GM12878 (cell line): ENCODE results near the gene PPP2R5D. TPM values are rescaled to one million over a fixed set of nuclear protein-coding genes. Genes with fewer than 3 reads are reported as not detected.

Experiments
- KDM1A ChIP-seq: fragments of 200-600 bp; sonication (generic); IDR thresholded peaks from 2 replicates; pipeline ENCODE4 v1.6.1; 2016; ENCODE audit warnings: borderline replicate concordance
- NR2C2 ChIP-seq: IDR thresholded peaks from 2 replicates; pipeline ENCODE4 v1.6.1; 2011; ENCODE audit warnings: borderline replicate concordance, low read depth; ENCODE audit not compliant: control insufficient read depth, insufficient read length
- PML ChIP-seq: IDR thresholded peaks from 2 replicates; pipeline ENCODE4 v1.6.1; 2012; ENCODE audit warnings: low read length, inconsistent platforms
- POLR2A ChIP-seq: IDR thresholded peaks from 2 replicates; pipeline ENCODE4 v1.6.1; 2011; ENCODE audit warnings: low read depth, mild to moderate bottlenecking, low read length
- RFX5 ChIP-seq: IDR thresholded peaks from 2 replicates; pipeline ENCODE4 v1.6.1; 2011; ENCODE audit warnings: low read depth, low read length, improper control_type of control experiment
- SMC3 ChIP-seq: IDR thresholded peaks from 2 replicates; pipeline ENCODE4 v1.6.1; 2011; ENCODE audit warnings: low read length, improper control_type of control experiment, borderline replicate concordance
- TCF7 ChIP-seq: IDR thresholded peaks from 2 replicates; pipeline ENCODE4 v1.6.1; 2014; ENCODE audit warnings: antibody characterized with exemption, borderline replicate concordance
- ZNF622 ChIP-seq: fragments of 450-650 bp; IDR thresholded peaks from 2 replicates; pipeline ENCODE4 v1.6.1; 2017; ENCODE audit warnings: mild to moderate bottlenecking, inconsistent platforms
- polyA plus RNA-seq, 11 experiments: library from polyadenylated mRNA; depleted of rRNA in 4 of 11; unstranded in 6 of 11; stranded (reverse) in 5 of 11; fragments of >200 nt; fragmentation: Nextera tagmentation in 4 of 11; fragmentation: Illumina TruSeq in 1 of 11; extraction: Ambion mirVana in 4 of 11; extraction: Trizol in 1 of 11; gene quantifications; 1 replicate in 1 of 11; 2 replicates in 10 of 11; pipeline versions ENCODE4 v1.2.1 to v1.2.3, GENCODE V29; 2011 to 2016; ENCODE audit warnings: inconsistent platforms in 2 of 11, missing spikeins in 2 of 11, low read depth in 1 of 11
- total RNA-seq, 4 experiments: library from RNA; depleted of rRNA in 3 of 4; stranded (reverse); fragments of >200 nt in 3 of 4; fragmentation: Illumina TruSeq in 1 of 4; extraction: Trizol in 1 of 4; gene quantifications; 2 replicates each; pipeline versions ENCODE4 v1.2.1 to v1.2.3, GENCODE V29; 2013 to 2021
- TF ChIP-seq, protein P1 (sequence below): fragments of 150-350 bp; IDR thresholded peaks from 2 replicates; pipeline ENCODE4 v1.6.1; 2016; ENCODE audit warnings: low read depth, low read length
- TF ChIP-seq, protein P2 (sequence below): IDR thresholded peaks from 2 replicates; pipeline ENCODE4 v1.6.1; 2012; ENCODE audit warnings: low read depth, low read length, improper control_type of control experiment
- TF ChIP-seq, protein P3 (sequence below): fragments of 450-650 bp; IDR thresholded peaks from 2 replicates; pipeline ENCODE4 v1.6.1; 2014; ENCODE audit warnings: mild to moderate bottlenecking
- TF ChIP-seq, protein P4 (sequence below): IDR thresholded peaks from 2 replicates; pipeline ENCODE4 v1.6.1; 2011; ENCODE audit warnings: borderline replicate concordance, low read depth, mild to moderate bottlenecking, moderate library complexity, low read length; ENCODE audit not compliant: insufficient read depth, poor library complexity, severe bottlenecking
- TF ChIP-seq, protein P5 (sequence below): IDR thresholded peaks from 2 replicates; pipeline ENCODE4 v1.6.1; 2012; ENCODE audit warnings: low read length, inconsistent platforms
- TF ChIP-seq, protein P6 (sequence below): fragments of 450-650 bp; IDR thresholded peaks from 2 replicates; pipeline ENCODE4 v1.6.1; 2017; ENCODE audit warnings: mild to moderate bottlenecking, moderate library complexity

Gene PPP2R5D
- total and polyA plus RNA-seq, 10 of the 15 experiments (the other 5 are each of a cell fraction or from before 2014, with no cell fraction given), result 1.5 to 59.0 (median 32.0) TPM

DNA sequence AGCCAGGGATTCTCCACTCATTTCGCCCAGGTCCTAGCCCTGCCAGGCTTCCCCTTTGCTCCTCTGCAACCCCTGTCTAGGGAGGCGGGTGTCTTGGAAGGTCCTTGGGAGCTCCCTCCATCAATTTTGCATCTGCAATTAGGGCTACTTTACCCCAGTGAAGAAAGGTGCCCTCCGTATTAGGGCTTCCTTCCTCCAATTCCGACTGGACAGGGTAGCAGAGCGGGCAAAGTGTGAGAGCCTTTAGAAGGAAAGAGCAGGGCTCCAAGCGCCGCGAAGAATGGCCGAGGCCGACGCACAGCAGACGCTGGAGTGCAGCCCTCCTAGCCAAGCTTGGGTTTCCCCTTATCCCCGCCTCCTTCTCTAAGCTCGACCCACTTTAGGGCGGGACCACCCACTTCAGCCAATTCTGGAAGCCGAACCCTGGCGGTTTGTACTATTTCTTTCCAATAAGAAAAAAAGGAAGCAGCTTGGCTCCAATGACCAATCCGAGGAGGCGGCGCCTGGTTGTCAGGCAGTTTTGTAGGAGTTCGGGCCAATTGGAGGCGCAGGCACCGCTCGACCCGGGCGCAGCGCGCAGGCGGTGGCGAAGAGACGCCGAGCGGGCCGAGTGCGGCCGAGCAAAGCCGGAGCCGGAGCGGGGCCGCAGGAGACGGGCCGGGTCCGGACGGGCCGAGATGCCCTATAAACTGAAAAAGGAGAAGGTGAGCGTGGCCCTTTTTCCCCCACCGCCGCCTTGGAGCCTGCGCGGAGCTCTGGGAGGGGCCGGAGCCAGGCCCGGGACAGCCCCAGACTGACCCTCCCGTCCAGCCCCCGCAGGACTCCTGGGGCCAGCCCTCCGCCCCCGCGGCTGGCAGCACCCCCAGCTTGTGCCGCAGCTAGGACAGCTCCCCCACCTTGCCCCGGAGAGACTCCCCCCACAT lies at the start of gene PPP2R5D (continued):
- TF ChIP-seq, protein P1, sequence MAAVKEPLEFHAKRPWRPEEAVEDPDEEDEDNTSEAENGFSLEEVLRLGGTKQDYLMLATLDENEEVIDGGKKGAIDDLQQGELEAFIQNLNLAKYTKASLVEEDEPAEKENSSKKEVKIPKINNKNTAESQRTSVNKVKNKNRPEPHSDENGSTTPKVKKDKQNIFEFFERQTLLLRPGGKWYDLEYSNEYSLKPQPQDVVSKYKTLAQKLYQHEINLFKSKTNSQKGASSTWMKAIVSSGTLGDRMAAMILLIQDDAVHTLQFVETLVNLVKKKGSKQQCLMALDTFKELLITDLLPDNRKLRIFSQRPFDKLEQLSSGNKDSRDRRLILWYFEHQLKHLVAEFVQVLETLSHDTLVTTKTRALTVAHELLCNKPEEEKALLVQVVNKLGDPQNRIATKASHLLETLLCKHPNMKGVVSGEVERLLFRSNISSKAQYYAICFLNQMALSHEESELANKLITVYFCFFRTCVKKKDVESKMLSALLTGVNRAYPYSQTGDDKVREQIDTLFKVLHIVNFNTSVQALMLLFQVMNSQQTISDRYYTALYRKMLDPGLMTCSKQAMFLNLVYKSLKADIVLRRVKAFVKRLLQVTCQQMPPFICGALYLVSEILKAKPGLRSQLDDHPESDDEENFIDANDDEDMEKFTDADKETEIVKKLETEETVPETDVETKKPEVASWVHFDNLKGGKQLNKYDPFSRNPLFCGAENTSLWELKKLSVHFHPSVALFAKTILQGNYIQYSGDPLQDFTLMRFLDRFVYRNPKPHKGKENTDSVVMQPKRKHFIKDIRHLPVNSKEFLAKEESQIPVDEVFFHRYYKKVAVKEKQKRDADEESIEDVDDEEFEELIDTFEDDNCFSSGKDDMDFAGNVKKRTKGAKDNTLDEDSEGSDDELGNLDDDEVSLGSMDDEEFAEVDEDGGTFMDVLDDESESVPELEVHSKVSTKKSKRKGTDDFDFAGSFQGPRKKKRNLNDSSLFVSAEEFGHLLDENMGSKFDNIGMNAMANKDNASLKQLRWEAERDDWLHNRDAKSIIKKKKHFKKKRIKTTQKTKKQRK, result no peak
- TF ChIP-seq TCF7 (no peak), ZNF622 (no peak), POLR2A (peak; percentile 92), SMC3 (no peak), KDM1A (no peak), NR2C2 (no peak), RFX5 (peak; percentile 99), PML (peak; percentile 83)
- TF ChIP-seq, protein P2, sequence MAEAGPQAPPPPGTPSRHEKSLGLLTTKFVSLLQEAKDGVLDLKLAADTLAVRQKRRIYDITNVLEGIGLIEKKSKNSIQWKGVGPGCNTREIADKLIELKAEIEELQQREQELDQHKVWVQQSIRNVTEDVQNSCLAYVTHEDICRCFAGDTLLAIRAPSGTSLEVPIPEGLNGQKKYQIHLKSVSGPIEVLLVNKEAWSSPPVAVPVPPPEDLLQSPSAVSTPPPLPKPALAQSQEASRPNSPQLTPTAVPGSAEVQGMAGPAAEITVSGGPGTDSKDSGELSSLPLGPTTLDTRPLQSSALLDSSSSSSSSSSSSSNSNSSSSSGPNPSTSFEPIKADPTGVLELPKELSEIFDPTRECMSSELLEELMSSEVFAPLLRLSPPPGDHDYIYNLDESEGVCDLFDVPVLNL, result no peak
- TF ChIP-seq, protein P3, sequence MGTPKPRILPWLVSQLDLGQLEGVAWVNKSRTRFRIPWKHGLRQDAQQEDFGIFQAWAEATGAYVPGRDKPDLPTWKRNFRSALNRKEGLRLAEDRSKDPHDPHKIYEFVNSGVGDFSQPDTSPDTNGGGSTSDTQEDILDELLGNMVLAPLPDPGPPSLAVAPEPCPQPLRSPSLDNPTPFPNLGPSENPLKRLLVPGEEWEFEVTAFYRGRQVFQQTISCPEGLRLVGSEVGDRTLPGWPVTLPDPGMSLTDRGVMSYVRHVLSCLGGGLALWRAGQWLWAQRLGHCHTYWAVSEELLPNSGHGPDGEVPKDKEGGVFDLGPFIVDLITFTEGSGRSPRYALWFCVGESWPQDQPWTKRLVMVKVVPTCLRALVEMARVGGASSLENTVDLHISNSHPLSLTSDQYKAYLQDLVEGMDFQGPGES, result peak; percentile 75; the same call in 1 of the 2 replicates
- TF ChIP-seq, protein P4, sequence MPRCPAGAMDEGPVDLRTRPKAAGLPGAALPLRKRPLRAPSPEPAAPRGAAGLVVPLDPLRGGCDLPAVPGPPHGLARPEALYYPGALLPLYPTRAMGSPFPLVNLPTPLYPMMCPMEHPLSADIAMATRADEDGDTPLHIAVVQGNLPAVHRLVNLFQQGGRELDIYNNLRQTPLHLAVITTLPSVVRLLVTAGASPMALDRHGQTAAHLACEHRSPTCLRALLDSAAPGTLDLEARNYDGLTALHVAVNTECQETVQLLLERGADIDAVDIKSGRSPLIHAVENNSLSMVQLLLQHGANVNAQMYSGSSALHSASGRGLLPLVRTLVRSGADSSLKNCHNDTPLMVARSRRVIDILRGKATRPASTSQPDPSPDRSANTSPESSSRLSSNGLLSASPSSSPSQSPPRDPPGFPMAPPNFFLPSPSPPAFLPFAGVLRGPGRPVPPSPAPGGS, result no peak
- TF ChIP-seq, protein P5, sequence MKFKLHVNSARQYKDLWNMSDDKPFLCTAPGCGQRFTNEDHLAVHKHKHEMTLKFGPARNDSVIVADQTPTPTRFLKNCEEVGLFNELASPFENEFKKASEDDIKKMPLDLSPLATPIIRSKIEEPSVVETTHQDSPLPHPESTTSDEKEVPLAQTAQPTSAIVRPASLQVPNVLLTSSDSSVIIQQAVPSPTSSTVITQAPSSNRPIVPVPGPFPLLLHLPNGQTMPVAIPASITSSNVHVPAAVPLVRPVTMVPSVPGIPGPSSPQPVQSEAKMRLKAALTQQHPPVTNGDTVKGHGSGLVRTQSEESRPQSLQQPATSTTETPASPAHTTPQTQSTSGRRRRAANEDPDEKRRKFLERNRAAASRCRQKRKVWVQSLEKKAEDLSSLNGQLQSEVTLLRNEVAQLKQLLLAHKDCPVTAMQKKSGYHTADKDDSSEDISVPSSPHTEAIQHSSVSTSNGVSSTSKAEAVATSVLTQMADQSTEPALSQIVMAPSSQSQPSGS, result no peak
- TF ChIP-seq, protein P6, sequence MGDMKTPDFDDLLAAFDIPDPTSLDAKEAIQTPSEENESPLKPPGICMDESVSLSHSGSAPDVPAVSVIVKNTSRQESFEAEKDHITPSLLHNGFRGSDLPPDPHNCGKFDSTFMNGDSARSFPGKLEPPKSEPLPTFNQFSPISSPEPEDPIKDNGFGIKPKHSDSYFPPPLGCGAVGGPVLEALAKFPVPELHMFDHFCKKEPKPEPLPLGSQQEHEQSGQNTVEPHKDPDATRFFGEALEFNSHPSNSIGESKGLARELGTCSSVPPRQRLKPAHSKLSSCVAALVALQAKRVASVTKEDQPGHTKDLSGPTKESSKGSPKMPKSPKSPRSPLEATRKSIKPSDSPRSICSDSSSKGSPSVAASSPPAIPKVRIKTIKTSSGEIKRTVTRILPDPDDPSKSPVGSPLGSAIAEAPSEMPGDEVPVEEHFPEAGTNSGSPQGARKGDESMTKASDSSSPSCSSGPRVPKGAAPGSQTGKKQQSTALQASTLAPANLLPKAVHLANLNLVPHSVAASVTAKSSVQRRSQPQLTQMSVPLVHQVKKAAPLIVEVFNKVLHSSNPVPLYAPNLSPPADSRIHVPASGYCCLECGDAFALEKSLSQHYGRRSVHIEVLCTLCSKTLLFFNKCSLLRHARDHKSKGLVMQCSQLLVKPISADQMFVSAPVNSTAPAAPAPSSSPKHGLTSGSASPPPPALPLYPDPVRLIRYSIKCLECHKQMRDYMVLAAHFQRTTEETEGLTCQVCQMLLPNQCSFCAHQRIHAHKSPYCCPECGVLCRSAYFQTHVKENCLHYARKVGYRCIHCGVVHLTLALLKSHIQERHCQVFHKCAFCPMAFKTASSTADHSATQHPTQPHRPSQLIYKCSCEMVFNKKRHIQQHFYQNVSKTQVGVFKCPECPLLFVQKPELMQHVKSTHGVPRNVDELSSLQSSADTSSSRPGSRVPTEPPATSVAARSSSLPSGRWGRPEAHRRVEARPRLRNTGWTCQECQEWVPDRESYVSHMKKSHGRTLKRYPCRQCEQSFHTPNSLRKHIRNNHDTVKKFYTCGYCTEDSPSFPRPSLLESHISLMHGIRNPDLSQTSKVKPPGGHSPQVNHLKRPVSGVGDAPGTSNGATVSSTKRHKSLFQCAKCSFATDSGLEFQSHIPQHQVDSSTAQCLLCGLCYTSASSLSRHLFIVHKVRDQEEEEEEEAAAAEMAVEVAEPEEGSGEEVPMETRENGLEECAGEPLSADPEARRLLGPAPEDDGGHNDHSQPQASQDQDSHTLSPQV, result no peak
